Measurements from ENCODE around the gene EDIL3.

DNA sequence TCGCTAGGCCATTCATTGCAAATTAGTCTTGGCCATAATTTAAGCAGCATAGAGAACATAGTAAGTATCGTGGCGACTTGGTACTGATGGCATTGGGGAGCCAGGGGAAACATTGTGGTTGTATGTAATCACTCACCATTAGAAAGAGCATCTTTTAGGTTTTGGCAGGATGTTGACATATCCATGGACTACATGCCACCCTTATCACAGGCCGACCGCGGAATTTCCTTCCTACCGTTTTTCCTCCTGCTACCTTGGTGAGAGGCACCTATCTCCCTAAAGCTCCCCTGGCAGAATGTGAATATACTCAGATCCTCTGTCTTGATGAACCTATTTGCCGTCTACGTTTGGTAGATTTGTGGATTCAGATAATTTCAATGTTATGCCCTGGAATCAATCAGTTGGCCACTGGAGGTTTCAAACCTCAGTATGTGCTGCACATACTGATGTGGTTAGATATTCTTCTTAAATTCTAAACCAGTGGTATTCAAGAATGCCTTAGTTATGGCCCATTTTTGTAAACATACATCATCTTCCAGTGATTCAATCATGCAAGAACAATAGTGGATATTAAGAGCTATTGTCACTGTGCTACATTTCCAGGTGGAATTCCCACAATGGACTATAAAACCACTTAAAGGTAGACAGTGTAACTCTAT is 393.0 kb downstream of the EDIL3 start:
- no peak for TF ChIP-seq POLR2A (IDR thresholded peaks at IDR 0.05)
- TF ChIP-seq, protein P1, sequence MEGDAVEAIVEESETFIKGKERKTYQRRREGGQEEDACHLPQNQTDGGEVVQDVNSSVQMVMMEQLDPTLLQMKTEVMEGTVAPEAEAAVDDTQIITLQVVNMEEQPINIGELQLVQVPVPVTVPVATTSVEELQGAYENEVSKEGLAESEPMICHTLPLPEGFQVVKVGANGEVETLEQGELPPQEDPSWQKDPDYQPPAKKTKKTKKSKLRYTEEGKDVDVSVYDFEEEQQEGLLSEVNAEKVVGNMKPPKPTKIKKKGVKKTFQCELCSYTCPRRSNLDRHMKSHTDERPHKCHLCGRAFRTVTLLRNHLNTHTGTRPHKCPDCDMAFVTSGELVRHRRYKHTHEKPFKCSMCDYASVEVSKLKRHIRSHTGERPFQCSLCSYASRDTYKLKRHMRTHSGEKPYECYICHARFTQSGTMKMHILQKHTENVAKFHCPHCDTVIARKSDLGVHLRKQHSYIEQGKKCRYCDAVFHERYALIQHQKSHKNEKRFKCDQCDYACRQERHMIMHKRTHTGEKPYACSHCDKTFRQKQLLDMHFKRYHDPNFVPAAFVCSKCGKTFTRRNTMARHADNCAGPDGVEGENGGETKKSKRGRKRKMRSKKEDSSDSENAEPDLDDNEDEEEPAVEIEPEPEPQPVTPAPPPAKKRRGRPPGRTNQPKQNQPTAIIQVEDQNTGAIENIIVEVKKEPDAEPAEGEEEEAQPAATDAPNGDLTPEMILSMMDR (IDR thresholded peaks at IDR 0.05): no peak
- TF ChIP-seq POLR2AphosphoS5 (IDR thresholded peaks at IDR 0.05): no peak

Data from upper lobe of left lung (tissue), 4 donors.